GM21786 (cell line): ENCODE results near the gene AP1AR.
A peak's percentile ranks its signal among the peaks of the same experiment; 100 is the strongest.
"Not testable (repeated sequence)": the region's sequence is repeated elsewhere in the genome, so short reads cannot be mapped to it uniquely, and the experiment has no call there.

Experiments
- ATAC-seq: cut with Tn5 transposase; IDR thresholded peaks from one replicate; pipeline ENCODE4 v1.9.1; 2021; ENCODE audit not compliant: unreplicated experiment

The AP1AR gene

GRCh38 chr4:112231779-112232713 lies at the start of gene AP1AR:
Gene AP1AR, plus strand, starts transcription at chr4:112231787. Its CDS starts 305 bp downstream, at chr4:112232092.
- peak; percentile 59 for ATAC-seq

- ATAC-seq = no peak
Observed at GRCh38 chr4:112182604-112183003, 49.0 kb upstream of the AP1AR start.

- ATAC-seq = no peak
Observed at GRCh38 chr4:112183252-112183651, 48.3 kb upstream of the AP1AR start.

- ATAC-seq = no peak
Observed at GRCh38 chr4:112184438-112184837, 47.1 kb upstream of the AP1AR start.

- ATAC-seq = peak; percentile 51
Observed at GRCh38 chr4:112185334-112185733, 46.3 kb upstream of the AP1AR start.

GRCh38 chr4:112185740-112186670 lies 45.6 kb upstream of the AP1AR start:
- ATAC-seq = no peak

GRCh38 chr4:112189754-112190153 lies 41.8 kb upstream of the AP1AR start:
- ATAC-seq = no peak

GRCh38 chr4:112190684-112191083 lies 40.9 kb upstream of the AP1AR start:
- no peak for ATAC-seq

- no peak for ATAC-seq
Observed at GRCh38 chr4:112196461-112196860, 35.1 kb upstream of the AP1AR start.

GRCh38 chr4:112199041-112199440 lies 32.5 kb upstream of the AP1AR start:
- ATAC-seq = peak; percentile 7

GRCh38 chr4:112201915-112202505 lies 29.6 kb upstream of the AP1AR start:
- ATAC-seq = no peak

- ATAC-seq = no peak
Observed at GRCh38 chr4:112203593-112203992, 28.0 kb upstream of the AP1AR start.

GRCh38 chr4:112206431-112206830 lies 25.2 kb upstream of the AP1AR start:
- no peak for ATAC-seq

GRCh38 chr4:112208137-112209095 lies 23.2 kb upstream of the AP1AR start:
- not testable (repeated sequence) for ATAC-seq

GRCh38 chr4:112210777-112211176 lies 20.8 kb upstream of the AP1AR start:
- no peak for ATAC-seq

- ATAC-seq = no peak
Observed at GRCh38 chr4:112213091-112213490, 18.5 kb upstream of the AP1AR start.

- ATAC-seq = no peak
Observed at GRCh38 chr4:112213856-112214255, 17.7 kb upstream of the AP1AR start.

GRCh38 chr4:112214390-112215264 lies 17.0 kb upstream of the AP1AR start:
- ATAC-seq = no peak

GRCh38 chr4:112219826-112220366 lies 11.7 kb upstream of the AP1AR start:
- no peak for ATAC-seq
